A549 (cell line): ENCODE results near the gene FRS2. TPM values are rescaled to one million over a fixed set of nuclear protein-coding genes. Genes with fewer than 3 reads are reported as not detected.
A peak's percentile ranks its signal among the peaks of the same experiment; 100 is the strongest.

ENCODE experiments used
- ATAC-seq, 2 experiments: fragments of 200-7000 bp in 1 of 2; fragments of >200 bp in 1 of 2; cut with Nextera tagmentation in 1 of 2; cut with Tn5 transposase in 1 of 2; 3 replicates each; pipeline versions ENCODE4 v1.8.0 to v1.9.1; 2018 to 2020; ENCODE audit warnings: mild to moderate bottlenecking in 1 of 2, moderate library complexity in 1 of 2
- CTCF ChIA-PET: fragments of 300-600 bp; sonication (Branson Sonifier 250); formaldehyde crosslinking; extraction: SDS; loops from one replicate; lab custom pipeline; 2021; ENCODE audit warnings: antibody characterized with exemption, inconsistent platforms; lab: Yijun Ruan, JAX
- POLR2A ChIA-PET: fragments of 350-600 bp; formaldehyde crosslinking; extraction: SDS; loops from one replicate; lab custom pipeline; 2021; ENCODE audit warnings: antibody characterized with exemption, inconsistent platforms; lab: Yijun Ruan, JAX
- DNase-seq, 2 experiments: peaks; one replicate each; pipeline versions ENCODE4 v3.0.0 to v3.0.0-alpha.2; 2011 to 2016; ENCODE audit warnings: low read depth in 1 of 2, low spot score in 1 of 2
- FAIRE-seq: peaks from 2 replicates; lab custom pipeline; 2011; peaks lifted over from hg19 to GRCh38; lab: Jason Lieb, UNC
- H3K27ac ChIP-seq, 2 experiments: fragments of >200 bp; sonication (Bioruptor Twin); formaldehyde crosslinking; 3 replicates each; pipeline ENCODE4 v1.5.1; 2016 to 2017
- H3K4me1 ChIP-seq: fragments of >200 bp; sonication (Bioruptor Twin); formaldehyde crosslinking; 3 replicates; pipeline ENCODE4 v1.6.1; 2016
- H3K4me2 ChIP-seq: fragments of >200 bp; sonication (Bioruptor Twin); formaldehyde crosslinking; 3 replicates; pipeline ENCODE4 v1.6.1; 2016
- H3K4me3 ChIP-seq: fragments of >200 bp; sonication (Bioruptor Twin); formaldehyde crosslinking; 3 replicates; pipeline ENCODE4 v1.5.1; 2016
- H3K9me3 ChIP-seq: fragments of >200 bp; sonication (Bioruptor Twin); formaldehyde crosslinking; 3 replicates; pipeline ENCODE4 v1.6.1; 2016
- BCL3 ChIP-seq: fragments of >200 bp; sonication (Bioruptor Twin); formaldehyde crosslinking; IDR thresholded peaks from 3 replicates; pipeline ENCODE4 v1.6.1; 2016
- BHLHE40 ChIP-seq: IDR thresholded peaks from 2 replicates; pipeline ENCODE4 v1.6.1; 2012; ENCODE audit warnings: low read depth, low read length, inconsistent platforms
- CBX2 ChIP-seq: fragments of 200-600 bp; sonication (generic); IDR thresholded peaks from 2 replicates; pipeline ENCODE4 v1.6.1; 2016; ENCODE audit warnings: low read depth, mild to moderate bottlenecking, borderline replicate concordance
- CEBPB ChIP-seq, 2 experiments: fragments of >200 bp in 1 of 2; sonication (Bioruptor Twin) in 1 of 2; formaldehyde crosslinking in 1 of 2; IDR thresholded peaks; 2 replicates each; pipeline ENCODE4 v1.6.1; 2012 to 2016
- CHD2 ChIP-seq: fragments of 150-350 bp; IDR thresholded peaks from 2 replicates; pipeline ENCODE4 v1.6.1; 2014; ENCODE audit warnings: low read length; ENCODE audit not compliant: partially characterized antibody
- E2F6 ChIP-seq: IDR thresholded peaks from 2 replicates; pipeline ENCODE4 v1.6.1; 2012; ENCODE audit warnings: low read depth, borderline replicate concordance
- EHF ChIP-seq: fragments of 250-450 bp; sonication (Bioruptor Pico); IDR thresholded peaks from 2 replicates; pipeline ENCODE4 v1.5.0; 2020; ENCODE audit warnings: mild to moderate bottlenecking
- ELK1 ChIP-seq: fragments of 150-350 bp; IDR thresholded peaks from 2 replicates; pipeline ENCODE4 v1.6.1; 2014; ENCODE audit warnings: low read depth, mild to moderate bottlenecking, low read length
- EP300 ChIP-seq, 2 experiments: fragments of >200 bp; sonication (Bioruptor Twin); formaldehyde crosslinking; IDR thresholded peaks; 2 replicates in 1 of 2; 3 replicates in 1 of 2; pipeline ENCODE4 v1.6.1; 2016 to 2017
- ESRRA ChIP-seq: fragments of 150-350 bp; IDR thresholded peaks from 2 replicates; pipeline ENCODE4 v1.6.1; 2014; ENCODE audit warnings: mild to moderate bottlenecking, low read length, borderline replicate concordance
- FOSL2 ChIP-seq, 2 experiments: fragments of 450-650 bp in 1 of 2; fragments of >200 bp in 1 of 2; sonication (Bioruptor Twin) in 1 of 2; formaldehyde crosslinking; IDR thresholded peaks; 2 replicates each; pipeline versions ENCODE4 v1.5.0 to v1.6.1; 2016 to 2020; ENCODE audit warnings: mild to moderate bottlenecking in 1 of 2, moderate library complexity in 1 of 2
- FOXS1 ChIP-seq: fragments of 250-450 bp; sonication (Bioruptor Pico); IDR thresholded peaks from 2 replicates; pipeline ENCODE4 v1.5.0; 2020; ENCODE audit warnings: mild to moderate bottlenecking, moderate library complexity
- HES2 ChIP-seq: fragments of >200 bp; sonication (Bioruptor Twin); formaldehyde crosslinking; IDR thresholded peaks from 2 replicates; pipeline ENCODE4 v1.6.1; 2016
- HOXA7 ChIP-seq: fragments of 250-450 bp; sonication (Bioruptor Pico); IDR thresholded peaks from 2 replicates; pipeline ENCODE4 v1.5.0; 2020; ENCODE audit warnings: mild to moderate bottlenecking, moderate library complexity
- HOXB13 ChIP-seq: fragments of 250-450 bp; sonication (Bioruptor Pico); IDR thresholded peaks from 2 replicates; pipeline ENCODE4 v1.5.0; 2020; ENCODE audit warnings: low read depth, mild to moderate bottlenecking, moderate library complexity
- JUN ChIP-seq, 2 experiments: fragments of >200 bp; sonication (Bioruptor Twin); formaldehyde crosslinking; IDR thresholded peaks; 2 replicates in 1 of 2; 3 replicates in 1 of 2; pipeline ENCODE4 v1.6.1; 2016 to 2017
- MAX ChIP-seq: IDR thresholded peaks from 2 replicates; pipeline ENCODE4 v1.6.1; 2012
- MAZ ChIP-seq: fragments of 150-350 bp; IDR thresholded peaks from 2 replicates; pipeline ENCODE4 v1.6.1; 2014; ENCODE audit warnings: antibody characterized with exemption, low read depth, low read length, borderline replicate concordance
- MYC ChIP-seq: IDR thresholded peaks from 2 replicates; pipeline ENCODE4 v1.6.1; 2012; ENCODE audit warnings: mild to moderate bottlenecking, inconsistent platforms, low read length, improper control_type of control experiment, borderline replicate concordance
- NR3C1 ChIP-seq: fragments of >200 bp; sonication (Bioruptor Twin); formaldehyde crosslinking; IDR thresholded peaks from 3 replicates; pipeline ENCODE4 v1.6.1; 2017
- PBX3 ChIP-seq: IDR thresholded peaks from 2 replicates; pipeline ENCODE4 v1.6.1; 2012
- PHF8 ChIP-seq: fragments of 200-600 bp; sonication (generic); IDR thresholded peaks from 2 replicates; pipeline ENCODE4 v1.6.1; 2016; ENCODE audit warnings: low read depth, mild to moderate bottlenecking, antibody characterized with exemption, moderate library complexity, borderline replicate concordance
- POLR2A ChIP-seq: IDR thresholded peaks from 2 replicates; pipeline ENCODE4 v1.6.1; 2012; ENCODE audit warnings: mild to moderate bottlenecking, low read length
- SMC3 ChIP-seq: fragments of >200 bp; sonication (Bioruptor Twin); formaldehyde crosslinking; IDR thresholded peaks from 3 replicates; pipeline ENCODE4 v1.6.1; 2018; ENCODE audit warnings: inconsistent platforms
- USF2 ChIP-seq: fragments of 450-650 bp; IDR thresholded peaks from 2 replicates; pipeline ENCODE4 v1.6.1; 2014; ENCODE audit warnings: antibody characterized with exemption
- ZSCAN20 ChIP-seq: fragments of 250-450 bp; sonication (Bioruptor Pico); IDR thresholded peaks from 2 replicates; pipeline ENCODE4 v1.8.0; 2022; ENCODE audit warnings: mild to moderate bottlenecking, moderate library complexity
- WGBS: methylation state at CpG from one replicate; pipeline ENCODE4 v1.1.6; 2017; ENCODE audit errors: missing lambda C conversion rate; 5-methylcytosine and 5-hydroxymethylcytosine counted together
- polyA plus RNA-seq, 4 experiments: library from polyadenylated mRNA; depleted of rRNA in 3 of 4; stranded (reverse); fragments of >200 nt; fragmentation: RNase III in 1 of 4; extraction: RNeasy Plus Mini Kit Qiagen cat#74134 plus additional on column Dnase treatment in 1 of 4; gene quantifications; 2 replicates in 3 of 4; 3 replicates in 1 of 4; pipeline ENCODE4 v1.2.3, GENCODE V29; 2011 to 2017

The FRS2 gene
- polyA plus RNA-seq, 2 of the 4 experiments (the other 2 are of a cell fraction) = 14.9 to 28.6 TPM

- TF ChIP-seq POLR2A (no peak), HES2 (no peak), HOXB13 (no peak), MAZ (no peak), MAX (no peak), ZSCAN20 (CRISPR knock-in tag) (no peak), E2F6 (no peak), HOXA7 (CRISPR knock-in tag) (no peak), FOSL2 (IDR thresholded peaks at IDR 0.05) (no peak), FOSL2 (CRISPR knock-in tag; IDR thresholded peaks at IDR 0.05) (no peak), ESRRA (no peak)
- TF ChIP-seq, all 56 proteins: peak for 0
- no peak for ATAC-seq
- POLR2A ChIA-PET = no interaction called here
- Histone ChIP-seq H3K4me1 (peaks cover 73% of the 10 kb centered on the region), H3K4me3 (no peak overlapping the region), H3K9me3 (no peaks in the 10 kb centered on the region), H3K27ac (no peak overlapping the region), H3K4me2 (no peak overlapping the region)
- no peak for FAIRE-seq
- WGBS = 71% methylated on average over 6 of the region's 6 CpGs
- DNase-seq = no peak
- CTCF ChIA-PET = interaction anchor here (0.8 to 1.4 kb wide), 2 partner anchors 9 to 55 kb away, joined by 3 read pairs; no protein-coding TSS in a partner anchor
Observed at GRCh38 chr12:69511469-69512267, 41.5 kb downstream of the FRS2 start.

GRCh38 chr12:69512820-69513219, 42.6 kb downstream of the FRS2 start:
- H3K4me3 ChIP-seq = no peak overlapping the region
- peak in 1 of 2 experiments; percentile 19; a peak in 1 of 4 replicates for TF ChIP-seq CEBPB (IDR thresholded peaks at IDR 0.05)
- no peak for TF ChIP-seq FOSL2 (IDR thresholded peaks at IDR 0.05)
- TF ChIP-seq FOSL2 (CRISPR knock-in tag; IDR thresholded peaks at IDR 0.05) = no peak
- POLR2A ChIA-PET = no interaction called here
- H3K4me1 ChIP-seq = peaks cover 78% of the 10 kb centered on the region
- 71% methylated on average over 2 of the region's 2 CpGs for WGBS
- FAIRE-seq (no peak), DNase-seq (no peak), ATAC-seq (no peak)
- CTCF ChIA-PET = interaction anchor here (0.7 to 1.4 kb wide), 3 partner anchors 10 to 84 kb away, joined by 3 read pairs; no protein-coding TSS in a partner anchor
- H3K9me3 ChIP-seq = no peaks in the 10 kb centered on the region
- no peak overlapping the region; the same call in 2 of the 3 replicates for H3K4me2 ChIP-seq
- no peak overlapping the region for H3K27ac ChIP-seq

- peaks cover 74% of the 10 kb centered on the region for H3K4me1 ChIP-seq
- no peak overlapping the region for H3K4me3 ChIP-seq
- WGBS = 98% methylated on average over 1 of the region's 1 CpG
- no peak overlapping the region for H3K27ac ChIP-seq
- H3K9me3 ChIP-seq = no peaks in the 10 kb centered on the region
- peak overlapping the region; percentile 25; the same call in 1 of the 3 replicates for H3K4me2 ChIP-seq
- CTCF ChIA-PET = interaction anchor here (0.7 to 1.4 kb wide), 4 partner anchors 11 to 85 kb away, joined by 3 read pairs; partner anchors contain the start of gene FRS2
- ATAC-seq (no peak), FAIRE-seq (no peak), DNase-seq (no peak)
- TF ChIP-seq FOXS1 (CRISPR knock-in tag) (no peak), MYC (no peak), SMC3 (no peak), EHF (no peak), ZSCAN20 (CRISPR knock-in tag) (no peak), BHLHE40 (no peak), USF2 (no peak), PHF8 (no peak), BCL3 (no peak), JUN (IDR thresholded peaks at IDR 0.05) (no peak), CHD2 (no peak), ELK1 (no peak), HES2 (no peak), MAX (no peak), CEBPB (IDR thresholded peaks at IDR 0.05) (no peak), NR3C1 (no peak), CBX2 (no peak), EP300 (IDR thresholded peaks at IDR 0.05) (no peak), PBX3 (no peak)
- POLR2A ChIA-PET = no interaction called here
Observed at GRCh38 chr12:69513297-69513696, 43.1 kb downstream of the FRS2 start.
